Progenitor cell of endocrine pancreas (in vitro differentiated cells): ENCODE measurements around the gene AP3B1. TPM values are rescaled to one million over a fixed set of nuclear protein-coding genes. Genes with fewer than 3 reads are reported as not detected.

ENCODE experiments used
- DNase-seq: peaks from one replicate; pipeline ENCODE4 v3.0.0; 2021; ENCODE audit warnings: low spot score; ENCODE audit not compliant: unreplicated experiment
- H3K27ac Mint-ChIP-seq: 2 replicates; pipeline ENCODE4 v1.8.0; 2021; ENCODE audit warnings: mild to moderate bottlenecking, moderate library complexity, mixed read lengths
- H3K27me3 Mint-ChIP-seq: 2 replicates; pipeline ENCODE4 v1.8.0; 2021; ENCODE audit warnings: mixed read lengths
- H3K36me3 Mint-ChIP-seq: 2 replicates; pipeline ENCODE4 v1.8.0; 2022; ENCODE audit warnings: mixed read lengths; ENCODE audit not compliant: insufficient read depth
- H3K4me1 Mint-ChIP-seq: 2 replicates; pipeline ENCODE4 v1.8.0; 2021; ENCODE audit warnings: low read depth, mixed read lengths
- H3K4me3 Mint-ChIP-seq: 2 replicates; pipeline ENCODE4 v1.8.0; 2021; ENCODE audit warnings: low read depth, mild to moderate bottlenecking, moderate library complexity, mixed read lengths
- H3K9me3 Mint-ChIP-seq: 2 replicates; pipeline ENCODE4 v1.8.0; 2021; ENCODE audit warnings: low read depth, mixed read lengths
- CTCF ChIP-seq: fragments of 200-600 bp; sonication (generic); IDR thresholded peaks from one replicate; pipeline ENCODE4 v1.5.0; 2021; ENCODE audit warnings: antibody characterized with exemption, mild to moderate bottlenecking; ENCODE audit not compliant: unreplicated experiment
- total RNA-seq: library from RNA; stranded (reverse); gene quantifications from 2 replicates; pipeline ENCODE4 v1.2.1, GENCODE V29; 2021

Gene AP3B1
- total RNA-seq, 1 donor from 2014 or later: 50.9 TPM

- DNase-seq: no peak
- peak; percentile 52 for TF ChIP-seq CTCF
- Mint-ChIP-seq H3K9me3 (no peaks in the 10 kb centered on the region), H3K4me3 (no peak overlapping the region), H3K27me3 (no peaks in the 10 kb centered on the region), H3K4me1 (peaks cover 10% of the 10 kb centered on the region), H3K27ac (no peak overlapping the region), H3K36me3 (peaks cover 5% of the 10 kb centered on the region)
These were observed 166.6 kb downstream of the AP3B1 start for GRCh38 chr5:78127875-78128274.

GRCh38 chr5:78126536-78126935 is 168.0 kb downstream of the AP3B1 start:
- TF ChIP-seq CTCF: no peak
- peaks cover 4% of the 10 kb centered on the region for H3K4me1 Mint-ChIP-seq
- peaks cover under 1% of the 10 kb centered on the region for H3K9me3 Mint-ChIP-seq
- peaks cover 9% of the 10 kb centered on the region for H3K36me3 Mint-ChIP-seq
- no peak for DNase-seq
- no peak overlapping the region for H3K4me3 Mint-ChIP-seq
- no peaks in the 10 kb centered on the region for H3K27me3 Mint-ChIP-seq
- no peak overlapping the region for H3K27ac Mint-ChIP-seq

GRCh38 chr5:78116167-78116566 is 178.3 kb downstream of the AP3B1 start:
- peaks cover 12% of the 10 kb centered on the region for H3K9me3 Mint-ChIP-seq

GRCh38 chr5:78113689-78114264 is 180.7 kb downstream of the AP3B1 start:
- H3K4me1 Mint-ChIP-seq: peaks cover 15% of the 10 kb centered on the region
- no peaks in the 10 kb centered on the region for H3K9me3 Mint-ChIP-seq
- H3K27me3 Mint-ChIP-seq: no peaks in the 10 kb centered on the region
- peaks cover 20% of the 10 kb centered on the region for H3K36me3 Mint-ChIP-seq
- no peak for DNase-seq
- TF ChIP-seq CTCF: no peak
- peak overlapping the region; percentile 12 for H3K27ac Mint-ChIP-seq
- no peak overlapping the region for H3K4me3 Mint-ChIP-seq

More at GRCh38 chr5:78116167-78116566, 178.3 kb downstream of the AP3B1 start:
- Mint-ChIP-seq H3K36me3 (peaks cover 40% of the 10 kb centered on the region), H3K4me3 (no peak overlapping the region), H3K4me1 (peaks cover 15% of the 10 kb centered on the region), H3K27me3 (no peaks in the 10 kb centered on the region), H3K27ac (peak overlapping the region; percentile 69)
- DNase-seq: no peak
- no peak for TF ChIP-seq CTCF

- H3K27ac Mint-ChIP-seq: peak overlapping the region; percentile 46
- no peaks in the 10 kb centered on the region for H3K27me3 Mint-ChIP-seq
- H3K9me3 Mint-ChIP-seq: no peaks in the 10 kb centered on the region
- H3K36me3 Mint-ChIP-seq: peaks cover 12% of the 10 kb centered on the region
- no peak overlapping the region for H3K4me3 Mint-ChIP-seq
- no peak for DNase-seq
- TF ChIP-seq CTCF: no peak
- peaks cover 15% of the 10 kb centered on the region for H3K4me1 Mint-ChIP-seq
These were observed 181.6 kb downstream of the AP3B1 start for GRCh38 chr5:78112931-78113330.
